Measurements from ENCODE around the gene COL20A1.

The COL20A1 gene

GRCh38 chr20:63268671-63269439 is 24.1 kb upstream of the COL20A1 start:
- H3K36me3 ChIP-seq (ENCODE audit: control insufficient read depth in 2 of 2, insufficient read depth in 1 of 2, low read length in 2 of 2): peaks cover 0 to 5% of the 10 kb centered on the region in 2 experiments; a peak in 1 of 3 replicates
- POLR2A ChIA-PET: no interaction called here
- no peak overlapping the region for H3K4me3 ChIP-seq (ENCODE audit: low read depth, low read length)
- H3K9me3 ChIP-seq (ENCODE audit: control insufficient read depth, insufficient read depth, low read depth, low read length): no peaks in the 10 kb centered on the region
- CTCF ChIA-PET: interaction anchor here (0.5 to 6.6 kb wide), 2 partner anchors 45 to 481 kb away, joined by 3 to 37 read pairs; no protein-coding TSS in a partner anchor
- no peak overlapping the region for H3K27ac ChIP-seq (ENCODE audit: extremely low read depth, low read depth, low read length)
- TF ChIP-seq EGR2 (tag by site-specific recombination; IDR thresholded peaks at IDR 0.05; ENCODE audit: low read depth): peak; percentile 73
- TF ChIP-seq ZFHX2 (tag by site-specific recombination; conservative IDR thresholded peaks at IDR 0.05): peak; percentile 76
- no peak for TF ChIP-seq ZNF488 (tag by site-specific recombination; IDR thresholded peaks at IDR 0.05)
- TF ChIP-seq ZNF529 (tag by site-specific recombination; IDR thresholded peaks at IDR 0.05; ENCODE audit: insufficient replicate concordance): no peak
- H3K4me1 ChIP-seq (ENCODE audit: control insufficient read depth, insufficient read depth, low read length): no peaks in the 10 kb centered on the region

- CTCF ChIA-PET: interaction anchor here (6.6 kb wide), 1 partner anchor 45 kb away, joined by 37 read pairs; no protein-coding TSS in a partner anchor
- TF ChIP-seq ZNF530 (tag by site-specific recombination; IDR thresholded peaks at IDR 0.05; ENCODE audit: low read depth) (no peak), ZNF23 (tag by site-specific recombination; IDR thresholded peaks at IDR 0.05; ENCODE audit: borderline replicate concordance) (no peak), GLI4 (tag by site-specific recombination; IDR thresholded peaks at IDR 0.05) (no peak), ZNF544 (tag by site-specific recombination; IDR thresholded peaks at IDR 0.05) (no peak), ELK4 (IDR thresholded peaks at IDR 0.05; ENCODE audit: borderline replicate concordance, low read depth, low read length) (no peak), ZXDB (tag by site-specific recombination; IDR thresholded peaks at IDR 0.05) (no peak), BCL6B (tag by site-specific recombination; IDR thresholded peaks at IDR 0.05) (no peak), ZNF175 (tag by site-specific recombination; IDR thresholded peaks at IDR 0.05) (no peak), FEZF1 (tag by site-specific recombination; IDR thresholded peaks at IDR 0.05) (no peak), ZNF398 (tag by site-specific recombination; IDR thresholded peaks at IDR 0.05) (no peak)
- H3K9me3 ChIP-seq (ENCODE audit: control insufficient read depth, insufficient read depth, low read depth, low read length): no peaks in the 10 kb centered on the region
- POLR2A ChIA-PET: no interaction called here
- H3K4me3 ChIP-seq (ENCODE audit: low read depth, low read length): no peak overlapping the region
- H3K36me3 ChIP-seq (ENCODE audit: control insufficient read depth in 2 of 2, insufficient read depth in 1 of 2, low read length in 2 of 2): peaks cover 0 to 5% of the 10 kb centered on the region in 2 experiments; a peak in 1 of 3 replicates
- H3K4me1 ChIP-seq (ENCODE audit: control insufficient read depth, insufficient read depth, low read length): no peaks in the 10 kb centered on the region
- H3K27ac ChIP-seq (ENCODE audit: extremely low read depth, low read depth, low read length): no peak overlapping the region
Observed at GRCh38 chr20:63269724-63270123, 23.3 kb upstream of the COL20A1 start.

Measured in HEK293 (cell line).